Measurements from ENCODE around the gene BMPER.

DNA sequence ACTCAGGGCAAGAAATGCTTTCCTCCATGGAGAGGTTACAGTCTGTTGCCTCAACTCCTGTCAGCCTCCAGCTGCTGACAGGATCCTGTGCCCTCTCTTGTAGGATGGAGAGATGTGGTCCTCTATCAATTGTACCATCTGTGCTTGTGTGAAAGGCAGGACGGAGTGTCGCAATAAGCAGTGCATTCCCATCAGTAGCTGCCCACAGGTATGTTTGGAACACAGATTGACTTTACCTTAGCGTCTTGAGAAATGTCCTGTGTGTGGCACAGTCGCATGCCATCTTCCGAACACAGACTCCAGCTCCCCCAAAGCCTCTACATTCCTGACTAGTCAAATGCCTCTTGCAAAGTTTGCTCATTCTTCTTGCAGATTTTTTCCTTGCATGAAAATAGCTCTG is 152.6 kb downstream of the BMPER start:
- TF ChIP-seq RAD21 (conservative IDR thresholded peaks at IDR 0.05) (no peak), MXI1 (conservative IDR thresholded peaks at IDR 0.05; ENCODE audit: poor library complexity, severe bottlenecking) (no peak), POLR2AphosphoS5 (IDR thresholded peaks at IDR 0.05) (no peak), EZH2 (IDR thresholded peaks at IDR 0.05; ENCODE audit: borderline replicate concordance, insufficient read depth, low read length, poor library complexity, severe bottlenecking) (no peak), TAF1 (IDR thresholded peaks at IDR 0.05; ENCODE audit: low read depth) (no peak), EP300 (conservative IDR thresholded peaks at IDR 0.05; ENCODE audit: poor library complexity, severe bottlenecking) (no peak)
- TF ChIP-seq, protein P1, sequence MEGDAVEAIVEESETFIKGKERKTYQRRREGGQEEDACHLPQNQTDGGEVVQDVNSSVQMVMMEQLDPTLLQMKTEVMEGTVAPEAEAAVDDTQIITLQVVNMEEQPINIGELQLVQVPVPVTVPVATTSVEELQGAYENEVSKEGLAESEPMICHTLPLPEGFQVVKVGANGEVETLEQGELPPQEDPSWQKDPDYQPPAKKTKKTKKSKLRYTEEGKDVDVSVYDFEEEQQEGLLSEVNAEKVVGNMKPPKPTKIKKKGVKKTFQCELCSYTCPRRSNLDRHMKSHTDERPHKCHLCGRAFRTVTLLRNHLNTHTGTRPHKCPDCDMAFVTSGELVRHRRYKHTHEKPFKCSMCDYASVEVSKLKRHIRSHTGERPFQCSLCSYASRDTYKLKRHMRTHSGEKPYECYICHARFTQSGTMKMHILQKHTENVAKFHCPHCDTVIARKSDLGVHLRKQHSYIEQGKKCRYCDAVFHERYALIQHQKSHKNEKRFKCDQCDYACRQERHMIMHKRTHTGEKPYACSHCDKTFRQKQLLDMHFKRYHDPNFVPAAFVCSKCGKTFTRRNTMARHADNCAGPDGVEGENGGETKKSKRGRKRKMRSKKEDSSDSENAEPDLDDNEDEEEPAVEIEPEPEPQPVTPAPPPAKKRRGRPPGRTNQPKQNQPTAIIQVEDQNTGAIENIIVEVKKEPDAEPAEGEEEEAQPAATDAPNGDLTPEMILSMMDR (IDR thresholded peaks at IDR 0.05; ENCODE audit: poor library complexity, severe bottlenecking): no peak
- TF ChIP-seq, protein P2, sequence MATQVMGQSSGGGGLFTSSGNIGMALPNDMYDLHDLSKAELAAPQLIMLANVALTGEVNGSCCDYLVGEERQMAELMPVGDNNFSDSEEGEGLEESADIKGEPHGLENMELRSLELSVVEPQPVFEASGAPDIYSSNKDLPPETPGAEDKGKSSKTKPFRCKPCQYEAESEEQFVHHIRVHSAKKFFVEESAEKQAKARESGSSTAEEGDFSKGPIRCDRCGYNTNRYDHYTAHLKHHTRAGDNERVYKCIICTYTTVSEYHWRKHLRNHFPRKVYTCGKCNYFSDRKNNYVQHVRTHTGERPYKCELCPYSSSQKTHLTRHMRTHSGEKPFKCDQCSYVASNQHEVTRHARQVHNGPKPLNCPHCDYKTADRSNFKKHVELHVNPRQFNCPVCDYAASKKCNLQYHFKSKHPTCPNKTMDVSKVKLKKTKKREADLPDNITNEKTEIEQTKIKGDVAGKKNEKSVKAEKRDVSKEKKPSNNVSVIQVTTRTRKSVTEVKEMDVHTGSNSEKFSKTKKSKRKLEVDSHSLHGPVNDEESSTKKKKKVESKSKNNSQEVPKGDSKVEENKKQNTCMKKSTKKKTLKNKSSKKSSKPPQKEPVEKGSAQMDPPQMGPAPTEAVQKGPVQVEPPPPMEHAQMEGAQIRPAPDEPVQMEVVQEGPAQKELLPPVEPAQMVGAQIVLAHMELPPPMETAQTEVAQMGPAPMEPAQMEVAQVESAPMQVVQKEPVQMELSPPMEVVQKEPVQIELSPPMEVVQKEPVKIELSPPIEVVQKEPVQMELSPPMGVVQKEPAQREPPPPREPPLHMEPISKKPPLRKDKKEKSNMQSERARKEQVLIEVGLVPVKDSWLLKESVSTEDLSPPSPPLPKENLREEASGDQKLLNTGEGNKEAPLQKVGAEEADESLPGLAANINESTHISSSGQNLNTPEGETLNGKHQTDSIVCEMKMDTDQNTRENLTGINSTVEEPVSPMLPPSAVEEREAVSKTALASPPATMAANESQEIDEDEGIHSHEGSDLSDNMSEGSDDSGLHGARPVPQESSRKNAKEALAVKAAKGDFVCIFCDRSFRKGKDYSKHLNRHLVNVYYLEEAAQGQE (IDR thresholded peaks at IDR 0.05; ENCODE audit: borderline replicate concordance): no peak

Data from neural cell (in vitro differentiated cells).